KG1 (cell line): Measurements from ENCODE around the gene ANXA11.

ENCODE experiments used
- DNase-seq: peaks from one replicate; lab custom pipeline; 2025; lab: John Stamatoyannopoulos, UW

The ANXA11 gene

DNA sequence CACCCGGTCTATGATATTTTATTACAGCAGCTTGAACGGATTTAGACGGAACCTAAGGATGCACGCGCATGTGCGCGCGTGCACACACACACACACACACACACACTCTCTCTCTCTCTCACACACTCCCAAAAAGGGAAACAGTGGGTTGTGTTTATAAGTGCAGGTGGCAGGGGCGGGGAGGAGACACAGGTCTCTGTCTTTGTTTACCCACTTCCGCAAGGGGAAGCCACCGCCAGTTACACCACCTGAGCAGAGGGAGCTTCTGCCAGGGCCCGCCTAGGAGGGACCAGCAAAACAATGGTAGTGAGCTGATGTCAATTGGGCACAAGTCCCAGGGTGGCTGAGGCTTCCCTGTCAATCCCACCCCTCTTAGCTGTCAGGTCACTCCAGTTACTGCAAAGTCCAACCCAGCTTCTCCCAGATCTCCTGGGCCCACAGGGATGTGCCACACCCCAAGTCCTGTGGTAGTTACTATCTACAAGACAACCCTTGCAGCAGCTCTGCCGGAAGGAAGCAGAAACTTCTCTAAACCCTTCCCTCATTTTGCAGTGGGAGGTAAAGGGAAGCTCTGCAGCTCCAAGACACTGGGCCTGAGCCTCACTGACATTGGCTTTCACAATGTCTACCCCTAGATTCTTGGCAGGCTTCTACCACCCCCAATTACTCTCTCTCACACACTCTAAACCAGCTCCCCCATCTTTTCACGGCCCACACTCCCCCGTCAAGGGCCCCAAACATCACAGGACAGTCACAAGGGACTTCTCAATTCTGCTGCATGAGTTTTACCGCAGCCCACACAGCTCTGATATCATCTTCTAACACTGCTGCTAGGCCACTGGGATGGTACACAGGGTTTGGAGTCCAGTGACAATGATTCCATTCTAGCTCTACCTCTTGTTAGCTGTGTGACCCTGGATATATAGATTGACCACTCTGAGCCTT is 17.6 kb downstream of the ANXA11 start:
- peak; percentile 57 for DNase-seq

GRCh38 chr10:80187060-80187459 is 18.3 kb downstream of the ANXA11 start:
- DNase-seq: no peak

DNA sequence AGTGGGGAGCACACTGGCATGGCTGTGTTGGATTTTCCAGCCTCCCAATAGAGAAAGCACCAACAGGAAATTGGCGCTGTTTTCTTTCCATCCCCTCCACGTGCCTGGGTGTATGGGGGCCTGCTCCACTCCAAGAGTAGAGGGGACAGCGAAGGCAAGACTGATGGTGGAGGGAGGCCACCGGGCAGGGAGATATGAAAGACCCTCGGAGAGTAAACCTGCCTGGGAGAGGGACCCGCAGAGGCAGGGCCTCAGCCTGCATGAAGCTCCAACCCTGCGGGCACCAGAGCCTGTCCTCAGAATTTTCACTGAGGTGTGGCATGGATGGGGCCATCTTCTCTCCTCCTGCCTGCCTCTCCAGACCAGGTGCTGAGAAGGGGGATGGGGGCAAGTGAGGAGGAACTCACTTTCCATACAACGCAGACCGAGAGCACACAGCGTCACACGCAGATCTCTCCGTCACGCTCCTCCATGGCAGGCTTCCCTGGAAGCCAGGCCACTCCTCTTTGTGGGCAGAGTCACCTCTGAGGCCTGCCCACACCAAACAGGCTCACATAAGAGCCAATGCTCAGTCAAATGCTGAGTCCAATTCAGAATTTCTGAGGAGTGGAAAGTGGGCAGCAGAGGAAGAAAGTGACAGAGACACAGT is 18.8 kb downstream of the ANXA11 start:
- DNase-seq: no peak

DNA sequence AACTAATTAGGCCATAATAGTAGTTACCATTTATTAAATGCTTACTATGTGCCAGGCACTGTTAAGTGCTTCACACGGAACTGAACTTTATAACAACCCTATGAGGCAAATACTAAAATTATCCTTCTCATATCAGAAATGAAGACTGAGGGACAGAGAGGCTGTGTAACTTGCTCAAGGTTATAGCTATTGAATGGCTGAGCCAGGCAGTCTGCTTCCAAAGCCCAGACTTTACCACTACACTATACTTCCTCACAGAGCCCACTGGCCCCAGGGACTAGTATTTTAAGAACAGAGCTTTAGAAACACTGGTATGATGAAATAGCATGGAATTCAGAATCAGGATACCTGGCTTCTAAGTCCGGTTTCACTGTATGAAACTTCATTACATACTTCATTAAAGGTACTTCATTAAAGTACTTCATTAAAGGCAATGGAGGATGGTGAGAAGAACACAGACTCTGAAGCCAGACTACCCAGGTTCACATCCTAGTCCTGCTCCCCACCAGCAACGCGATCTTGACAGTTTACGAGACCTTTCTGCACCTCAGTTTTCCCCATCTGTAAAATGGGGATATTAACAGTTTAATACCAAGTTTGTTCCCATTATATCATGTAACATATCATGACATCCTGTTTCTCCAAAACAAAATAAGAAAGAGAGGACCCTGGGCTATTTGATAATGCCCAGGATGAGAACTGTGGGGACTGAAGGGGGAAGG is 19.6 kb downstream of the ANXA11 start:
- DNase-seq: no peak

DNA sequence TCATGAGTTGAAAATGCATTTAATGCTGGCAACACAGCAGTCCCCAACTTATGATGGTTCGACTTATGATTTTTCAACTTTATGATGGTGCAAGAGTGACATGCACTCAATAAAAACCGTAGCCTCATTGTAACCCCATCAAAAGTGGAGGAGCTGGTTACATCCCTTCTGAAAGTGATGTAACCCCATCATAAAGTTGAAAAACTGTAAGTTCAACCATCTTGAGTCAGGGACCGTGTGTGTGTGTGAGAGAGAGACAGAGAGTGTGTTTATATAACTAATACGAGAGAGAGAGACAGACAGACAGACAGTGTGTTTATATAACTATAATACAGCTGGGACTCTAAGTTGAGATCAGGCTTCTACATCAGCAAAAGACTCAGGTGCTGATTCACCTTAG is 21.0 kb downstream of the ANXA11 start:
- DNase-seq: no peak

GRCh38 chr10:80183436-80183835 is 21.9 kb downstream of the ANXA11 start:
- DNase-seq: no peak

DNA sequence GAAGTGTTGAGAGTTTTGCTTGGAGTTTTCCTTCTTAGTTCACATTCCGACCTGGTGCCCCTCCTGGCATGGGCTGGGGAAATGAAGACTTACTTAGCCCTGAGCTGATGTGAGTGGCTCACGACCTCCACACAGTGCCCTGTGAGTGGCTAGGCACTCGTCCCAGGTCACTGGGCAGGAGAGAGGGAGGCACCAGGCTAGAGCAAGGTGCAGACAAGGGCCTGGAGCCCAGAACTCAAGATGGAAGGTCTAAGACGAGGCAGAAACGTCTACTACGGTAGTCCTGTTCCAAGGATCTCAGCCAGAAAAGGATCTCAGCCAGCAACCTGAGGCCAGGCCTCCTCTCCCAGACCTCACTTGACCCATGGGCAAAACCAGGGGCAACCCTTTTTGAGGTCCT is 22.4 kb downstream of the ANXA11 start:
- no peak for DNase-seq

DNA sequence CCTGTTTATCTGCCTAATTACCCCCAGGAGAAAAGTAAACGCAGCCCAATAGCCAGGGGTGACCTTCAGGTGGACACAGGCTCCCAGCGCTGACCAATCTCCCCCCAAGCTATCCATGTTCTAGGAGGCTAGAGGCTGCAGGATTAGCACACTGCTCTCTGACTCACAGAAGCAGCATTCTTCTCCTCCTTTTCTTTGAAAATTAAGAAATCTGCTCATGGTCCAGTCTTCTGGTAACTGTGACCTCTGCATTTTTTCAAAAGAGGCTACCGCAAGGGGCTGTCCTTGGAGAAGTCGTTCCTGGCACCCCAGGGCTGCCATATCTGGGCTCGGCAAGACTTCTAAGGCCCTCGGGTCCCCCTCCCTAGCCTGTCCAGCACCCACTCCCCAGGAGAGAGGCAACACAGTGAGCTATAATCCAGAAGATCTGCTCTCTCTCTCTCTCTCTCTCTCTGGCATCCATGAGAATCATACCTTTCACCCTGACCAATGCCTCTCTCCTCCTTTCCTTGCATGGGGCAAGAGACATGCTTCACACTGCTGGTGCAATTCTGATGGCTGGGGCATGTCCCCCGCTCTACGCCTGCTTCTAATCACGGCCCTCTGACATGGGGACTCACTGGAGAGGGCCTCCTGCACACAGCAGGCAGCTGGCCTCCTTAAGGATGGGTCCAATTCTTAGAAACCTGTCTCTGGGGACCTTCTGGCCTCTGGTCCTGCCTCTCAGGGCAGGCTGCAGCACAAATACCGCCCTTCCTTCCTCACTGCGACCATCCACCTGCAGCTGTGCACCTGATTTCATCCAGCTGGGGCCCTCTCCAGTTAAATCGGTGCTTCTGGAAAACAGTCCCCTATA is 27.3 kb downstream of the ANXA11 start:
- no peak for DNase-seq

- DNase-seq: no peak
Measured at GRCh38 chr10:80176526-80176925, 28.8 kb downstream of the ANXA11 start.

DNA sequence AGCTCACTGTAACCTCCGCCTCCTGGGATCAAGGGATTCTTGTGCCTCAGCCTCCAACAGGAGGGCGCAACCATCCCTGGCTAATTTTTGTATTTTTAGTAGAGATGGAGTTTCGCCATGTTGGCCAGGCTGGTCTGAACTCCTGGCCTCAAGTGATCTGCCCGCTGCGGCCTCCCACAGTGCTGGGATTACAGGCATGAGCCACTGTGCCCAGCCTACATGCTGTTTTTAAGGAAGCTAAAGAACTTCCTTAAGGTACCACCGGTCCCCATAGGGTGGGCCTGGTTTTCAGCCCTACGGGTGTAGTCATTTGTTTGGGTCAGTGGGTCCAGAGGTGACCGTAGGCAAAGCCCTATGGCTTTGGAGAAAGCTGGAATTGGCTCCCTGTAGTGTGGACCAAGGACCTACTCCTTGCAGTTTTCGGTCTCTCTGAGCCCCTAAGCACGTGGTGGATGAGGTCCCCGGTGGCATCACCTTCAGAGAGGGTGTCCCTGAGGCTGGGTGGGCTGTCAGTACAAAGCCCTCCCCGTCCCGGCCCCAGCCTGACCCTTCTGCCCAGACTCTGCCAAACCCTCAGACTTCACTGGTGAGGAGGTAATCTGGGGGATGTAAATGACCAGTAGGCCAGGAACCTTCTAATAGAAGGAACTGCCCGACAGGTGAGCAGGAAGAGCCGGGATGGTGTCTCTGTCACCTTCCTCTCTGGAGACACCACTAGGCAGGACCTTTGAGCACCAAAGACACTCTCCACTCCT is 30.5 kb downstream of the ANXA11 start:
- DNase-seq: no peak

GRCh38 chr10:80173466-80173865 is 31.9 kb downstream of the ANXA11 start:
- DNase-seq: no peak

GRCh38 chr10:80172896-80173295 is 32.4 kb downstream of the ANXA11 start:
- DNase-seq: no peak

DNA sequence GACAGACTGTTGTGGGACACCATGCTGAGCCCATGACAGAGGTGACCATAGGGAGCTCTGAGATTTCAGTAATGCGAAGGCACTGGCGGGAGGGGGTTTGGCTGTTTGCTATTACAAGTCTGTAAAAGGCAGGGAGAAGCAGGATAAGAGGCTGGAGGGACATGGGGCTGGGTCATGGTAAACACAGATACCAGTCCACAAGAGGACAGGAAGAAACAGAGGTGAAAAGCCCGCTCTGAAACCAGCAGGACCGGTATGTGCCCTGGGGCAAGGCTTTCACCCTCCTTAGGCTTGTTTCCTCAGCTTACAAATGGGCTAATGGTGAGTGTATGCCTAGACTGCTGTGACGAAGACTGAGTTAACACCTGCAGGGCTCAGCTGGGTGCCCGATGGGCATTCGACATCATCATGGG is 34.1 kb downstream of the ANXA11 start:
- DNase-seq: no peak

DNA sequence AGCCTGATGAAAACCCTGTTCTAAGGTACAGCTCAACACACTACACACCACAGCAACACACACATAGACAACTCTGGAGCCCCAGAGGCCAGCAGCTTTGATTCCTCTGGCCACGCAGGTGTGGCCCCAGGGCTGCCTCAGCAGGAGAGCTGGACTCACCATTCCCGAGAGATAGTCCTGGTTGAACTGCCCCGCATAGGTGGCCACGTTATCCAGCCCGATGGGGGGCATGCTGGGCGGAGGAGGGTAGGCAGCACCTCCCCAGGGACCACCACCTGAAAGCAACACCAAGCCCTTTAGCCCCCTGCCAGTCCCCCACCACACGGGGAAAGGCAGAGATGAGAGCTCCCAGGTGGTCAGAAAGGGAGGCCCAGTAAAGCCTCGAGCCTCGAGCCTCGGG is 34.7 kb downstream of the ANXA11 start:
- DNase-seq: no peak

- DNase-seq: no peak
Measured at GRCh38 chr10:80170026-80170425, 35.3 kb downstream of the ANXA11 start.

DNA sequence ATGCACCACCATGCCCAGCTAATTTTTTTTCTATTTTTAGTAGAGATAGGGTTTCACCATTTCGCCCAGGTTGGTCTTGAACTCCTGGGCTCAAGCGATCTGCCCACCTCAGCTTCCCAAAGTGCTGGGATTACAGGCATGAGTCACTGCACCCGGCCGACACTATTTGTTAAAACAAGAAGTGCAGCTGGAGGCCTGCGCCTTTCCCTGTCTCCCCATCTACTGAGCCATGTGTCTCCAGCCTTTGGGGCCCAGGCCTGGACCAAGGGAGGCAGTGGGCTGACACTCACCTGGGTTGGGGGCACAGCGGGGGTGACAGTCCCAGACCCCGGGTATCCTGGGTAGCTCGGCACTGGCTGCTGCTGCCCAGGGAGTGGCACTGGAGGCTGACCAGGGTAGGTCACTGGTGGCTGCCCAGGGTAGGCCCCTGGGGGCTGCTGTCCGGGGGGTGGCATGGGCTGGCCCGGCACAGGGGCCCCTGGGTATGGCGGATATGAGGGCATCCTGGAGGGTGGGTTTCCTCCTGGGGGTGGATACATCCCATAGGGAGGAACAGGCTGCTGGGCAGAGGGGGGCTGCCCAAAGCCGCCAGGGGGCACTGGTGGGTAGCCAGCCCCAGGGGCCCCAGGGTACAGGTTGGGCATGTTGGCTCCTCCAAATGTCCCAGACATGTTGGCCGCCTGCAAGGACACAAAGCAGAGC is 36.5 kb downstream of the ANXA11 start:
- DNase-seq: no peak

- no peak for DNase-seq
Measured at GRCh38 chr10:80168162-80168511, 37.2 kb downstream of the ANXA11 start.

- no peak for DNase-seq
Measured at GRCh38 chr10:80167471-80168161, 37.7 kb downstream of the ANXA11 start.

GRCh38 chr10:80166581-80167470 is 38.5 kb downstream of the ANXA11 start:
- no peak for DNase-seq
